Heart left ventricle (tissue), 16 donors: ENCODE results near the gene KCND3. TPM values are rescaled to one million over a fixed set of nuclear protein-coding genes. Genes with fewer than 3 reads are reported as not detected.
A peak's percentile ranks its signal among the peaks of the same experiment; 100 is the strongest.

Source experiments
- ATAC-seq, 4 donors: fragments of 200-7000 bp; cut with Tn5 transposase; one replicate each; pipeline ENCODE4 v1.9.1; 2020 to 2022; ENCODE audit warnings: moderate library complexity in 4 of 4, mild to moderate bottlenecking in 3 of 4, moderate number of reproducible peaks in 1 of 4
- DNase-seq, 5 donors: peaks; one replicate each; pipeline ENCODE4 v3.0.0-alpha.2; 2020
- H3K27ac ChIP-seq, 12 donors: fragments of 200-600 bp; sonication (generic) in 4 of 12; one replicate each; pipeline versions ENCODE4 v1.5.0 to v1.8.0; 2016 to 2022; ENCODE audit warnings: mild to moderate bottlenecking in 2 of 12
- H3K27me3 ChIP-seq, 9 donors: fragments of 200-600 bp; sonication (generic) in 2 of 9; one replicate each; pipeline versions ENCODE4 v1.5.1 to v1.8.0; 2016 to 2022; ENCODE audit warnings: mild to moderate bottlenecking in 3 of 9
- H3K36me3 ChIP-seq, 9 donors: fragments of 200-600 bp; sonication (generic) in 2 of 9; one replicate each; pipeline versions ENCODE4 v1.5.0 to v1.8.0; 2018 to 2022; ENCODE audit warnings: mild to moderate bottlenecking in 2 of 9
- H3K4me1 ChIP-seq, 12 donors: fragments of 200-600 bp; sonication (generic) in 4 of 12; one replicate each; pipeline versions ENCODE4 v1.5.0 to v1.8.0; 2016 to 2022; ENCODE audit warnings: mild to moderate bottlenecking in 3 of 12
- H3K4me3 ChIP-seq, 12 donors: fragments of 200-600 bp; sonication (generic) in 4 of 12; one replicate each; pipeline versions ENCODE4 v1.5.0 to v1.8.0; 2017 to 2022; ENCODE audit warnings: mild to moderate bottlenecking in 9 of 12, moderate library complexity in 4 of 12
- H3K9me3 ChIP-seq, 12 donors: fragments of 200-600 bp; sonication (generic) in 4 of 12; one replicate each; pipeline versions ENCODE4 v1.5.0 to v1.8.0; 2016 to 2022; ENCODE audit warnings: mild to moderate bottlenecking in 1 of 12
- POLR2A ChIP-seq, 2 donors: fragments of 450-650 bp; IDR thresholded peaks; one replicate each; pipeline ENCODE4 v1.6.1; 2017; ENCODE audit warnings: antibody characterized with exemption in 2 of 2, mild to moderate bottlenecking in 2 of 2, moderate library complexity in 2 of 2
- WGBS, 4 donors: extraction: QIAGEN DNeasy Blood & Tissue Kit in 2 of 4; methylation state at CpG; one replicate each; pipeline versions ENCODE4 v1.1.5 to v1.1.7; 2013 to 2018; 5-methylcytosine and 5-hydroxymethylcytosine counted together
- intact Hi-C, 10 donors: fragments of 100-400 bp; cut with DNase I; formaldehyde crosslinking; loops; one replicate each; pipeline versions ENCODE4 v1.11.1 to v1.14.2; 2022
- polyA plus RNA-seq, 2 donors: library from polyadenylated mRNA; stranded (reverse); fragments of 200-250 nt; gene quantifications; one replicate each; pipeline ENCODE4 v1.2.3, GENCODE V29; 2013
- total RNA-seq, 9 donors: library from RNA; depleted of rRNA in 2 of 9; stranded (reverse); fragments of >200 nt in 2 of 9; fragmentation: NEBNext Ultra II Directional in 3 of 9; extraction: Animal tissue kit (Norgen Biotek cat#: 25700) in 3 of 9; gene quantifications; one replicate each; pipeline versions ENCODE4 v1.1.0 to v1.2.4, GENCODE V29; 2016 to 2023
- TF ChIP-seq, protein P1 (sequence below), 12 donors: fragments of 200-600 bp; sonication (generic) in 4 of 12; IDR thresholded peaks; one replicate each; pipeline versions ENCODE4 v1.5.0 to v1.8.0; 2018 to 2022; ENCODE audit warnings: antibody characterized with exemption in 12 of 12, mild to moderate bottlenecking in 5 of 12
- donor health status: ischemic (EF 13 %, LVEDD 7.1; RV severe dilation, severe dysfunction).
- donor health status: healthy with polysubstance abuse.
- donor health status: DM: no; HTN: yes; CAD: no.
- donor health status: DM: no; HTN: no; CAD: no.
- donor health status: ischemic (EF 25% LVEDD 6.9; RV normal size, moderate dysfunction).
- donor health status: ischemic (EF 25% LVEDD 5.7; RV mildly dilated, moderate dysfunction).
- donor health status: healthy.
- donor health status: DM: yes; HTN: yes; CAD: no.
- donor health status: ischemic (EF 35%, LVEDD 5.7; RV mildly dilated, moderate dysfunction).
- donor health status: nonischemic (EF 11% LVEDD 7.7; RV severe dilation, severe dysfunction).
- donor health status: DM: yes; HTN: yes; CAD: no.
- donor health status: PGD.
- donor health status: ischemic (EF 29% LVEDD 5.4; RV normal size, mild dysfunction).
- donor health status: nonischemic (EF 23%, LVEDD 6.1; RV moderate dilation, normal function).

KCND3 gene
- total and polyA plus RNA-seq, 11 donors: 7.2 to 23.0 (median 15.3) TPM

DNA sequence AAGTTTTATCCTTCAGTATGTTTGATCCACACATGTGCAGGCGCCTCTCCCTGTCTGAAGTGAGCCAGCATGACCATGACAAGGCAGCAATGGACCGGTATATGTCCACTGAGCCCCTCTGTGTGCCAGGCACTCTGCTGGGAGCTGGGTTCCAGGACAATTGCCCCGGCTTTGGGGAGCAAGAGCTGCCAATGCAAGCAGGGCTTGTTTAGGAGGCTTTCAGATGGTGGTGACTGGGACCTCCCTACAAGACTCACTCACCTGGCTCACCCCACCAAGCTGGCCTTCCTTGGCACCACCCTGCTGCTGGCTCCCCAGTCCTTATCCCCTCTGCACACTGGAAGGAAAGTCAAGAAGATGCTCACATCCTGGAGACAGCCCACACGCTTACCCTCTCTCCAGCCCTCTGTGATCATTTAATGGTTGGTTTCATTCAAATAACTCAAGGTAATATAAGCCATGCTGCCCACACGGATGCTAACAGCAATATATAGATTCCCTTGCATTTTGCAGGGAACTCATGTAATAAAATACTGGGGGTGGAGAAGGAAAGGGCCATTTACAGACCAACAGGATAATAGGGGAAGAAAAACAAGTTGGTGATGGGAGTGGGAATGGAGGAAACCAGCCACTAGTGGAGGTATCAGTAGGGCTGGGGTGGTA, 23.6 kb downstream of the KCND3 start:
- TF ChIP-seq POLR2A (IDR thresholded peaks at IDR 0.05): no peak
- TF ChIP-seq, protein P1, sequence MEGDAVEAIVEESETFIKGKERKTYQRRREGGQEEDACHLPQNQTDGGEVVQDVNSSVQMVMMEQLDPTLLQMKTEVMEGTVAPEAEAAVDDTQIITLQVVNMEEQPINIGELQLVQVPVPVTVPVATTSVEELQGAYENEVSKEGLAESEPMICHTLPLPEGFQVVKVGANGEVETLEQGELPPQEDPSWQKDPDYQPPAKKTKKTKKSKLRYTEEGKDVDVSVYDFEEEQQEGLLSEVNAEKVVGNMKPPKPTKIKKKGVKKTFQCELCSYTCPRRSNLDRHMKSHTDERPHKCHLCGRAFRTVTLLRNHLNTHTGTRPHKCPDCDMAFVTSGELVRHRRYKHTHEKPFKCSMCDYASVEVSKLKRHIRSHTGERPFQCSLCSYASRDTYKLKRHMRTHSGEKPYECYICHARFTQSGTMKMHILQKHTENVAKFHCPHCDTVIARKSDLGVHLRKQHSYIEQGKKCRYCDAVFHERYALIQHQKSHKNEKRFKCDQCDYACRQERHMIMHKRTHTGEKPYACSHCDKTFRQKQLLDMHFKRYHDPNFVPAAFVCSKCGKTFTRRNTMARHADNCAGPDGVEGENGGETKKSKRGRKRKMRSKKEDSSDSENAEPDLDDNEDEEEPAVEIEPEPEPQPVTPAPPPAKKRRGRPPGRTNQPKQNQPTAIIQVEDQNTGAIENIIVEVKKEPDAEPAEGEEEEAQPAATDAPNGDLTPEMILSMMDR (IDR thresholded peaks at IDR 0.05): no peak
- no peaks in the 10 kb centered on the region for H3K36me3 ChIP-seq
- no peaks in the 10 kb centered on the region for H3K27me3 ChIP-seq
- H3K27ac ChIP-seq: no peak overlapping the region
- H3K9me3 ChIP-seq: no peaks in the 10 kb centered on the region
- 79 to 86% (median 84%) methylated on average over 4 to 5 of the region's 5 CpGs for WGBS, 4 donors
- H3K4me1 ChIP-seq: peaks cover 0 to 44% (median 7%) of the 10 kb centered on the region in 12 donors
- DNase-seq (no peak), ATAC-seq (no peak)
- H3K4me3 ChIP-seq: no peak overlapping the region
- intact Hi-C loops: no loop called here

DNA sequence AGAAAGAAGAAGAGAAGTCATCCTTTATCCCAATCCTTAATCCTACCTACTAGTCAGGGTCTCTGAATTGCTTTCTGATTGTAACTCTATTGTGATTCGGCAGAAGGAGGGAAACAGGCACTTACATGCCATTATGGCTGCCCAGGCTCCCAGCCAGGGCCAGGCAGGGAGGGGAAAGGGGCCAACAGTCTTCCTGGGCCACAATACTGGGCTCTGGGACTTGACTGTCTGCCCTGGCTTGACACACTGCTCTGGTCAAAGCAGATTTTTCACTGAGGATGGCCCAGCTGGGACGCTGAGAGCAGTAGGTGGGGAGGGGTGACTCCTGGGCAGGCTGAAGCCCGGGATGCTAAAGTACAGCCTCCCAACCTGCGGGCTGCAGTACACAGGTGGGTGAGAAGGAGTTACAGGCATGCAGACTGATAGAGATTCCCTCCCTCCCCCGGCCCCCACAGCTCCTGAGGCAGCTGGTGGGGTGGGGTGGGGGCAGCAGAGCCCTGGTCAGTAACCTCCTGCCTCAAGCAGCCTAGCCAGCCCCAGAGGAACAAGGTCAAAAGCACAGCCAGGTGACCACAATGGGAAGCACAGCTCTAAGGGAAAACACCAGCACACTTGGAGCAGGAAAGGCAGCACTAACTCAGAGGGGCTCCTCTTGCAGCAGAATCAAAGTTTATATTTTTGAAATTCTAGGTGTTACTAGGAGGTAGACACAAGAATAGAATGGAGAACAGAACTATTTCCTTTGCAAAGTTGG, 25.3 kb downstream of the KCND3 start:
- intact Hi-C loops: no loop called here
- Histone ChIP-seq H3K36me3 (no peaks in the 10 kb centered on the region), H3K27ac (peak overlapping the region in 2 of 12 donors; percentile 18 to 33), H3K4me1 (peaks cover 0 to 60% (median 8%) of the 10 kb centered on the region in 12 donors), H3K9me3 (no peaks in the 10 kb centered on the region), H3K27me3 (no peaks in the 10 kb centered on the region), H3K4me3 (no peak overlapping the region)
- TF ChIP-seq, protein P1 (IDR thresholded peaks at IDR 0.05): no peak
- TF ChIP-seq POLR2A (IDR thresholded peaks at IDR 0.05): no peak
- ATAC-seq (peak in 1 of 4 donors; percentile 43), DNase-seq (no peak)
- WGBS, 4 donors: 25 to 40% (median 29%) methylated on average over 1 to 5 of the region's 5 CpGs

DNA sequence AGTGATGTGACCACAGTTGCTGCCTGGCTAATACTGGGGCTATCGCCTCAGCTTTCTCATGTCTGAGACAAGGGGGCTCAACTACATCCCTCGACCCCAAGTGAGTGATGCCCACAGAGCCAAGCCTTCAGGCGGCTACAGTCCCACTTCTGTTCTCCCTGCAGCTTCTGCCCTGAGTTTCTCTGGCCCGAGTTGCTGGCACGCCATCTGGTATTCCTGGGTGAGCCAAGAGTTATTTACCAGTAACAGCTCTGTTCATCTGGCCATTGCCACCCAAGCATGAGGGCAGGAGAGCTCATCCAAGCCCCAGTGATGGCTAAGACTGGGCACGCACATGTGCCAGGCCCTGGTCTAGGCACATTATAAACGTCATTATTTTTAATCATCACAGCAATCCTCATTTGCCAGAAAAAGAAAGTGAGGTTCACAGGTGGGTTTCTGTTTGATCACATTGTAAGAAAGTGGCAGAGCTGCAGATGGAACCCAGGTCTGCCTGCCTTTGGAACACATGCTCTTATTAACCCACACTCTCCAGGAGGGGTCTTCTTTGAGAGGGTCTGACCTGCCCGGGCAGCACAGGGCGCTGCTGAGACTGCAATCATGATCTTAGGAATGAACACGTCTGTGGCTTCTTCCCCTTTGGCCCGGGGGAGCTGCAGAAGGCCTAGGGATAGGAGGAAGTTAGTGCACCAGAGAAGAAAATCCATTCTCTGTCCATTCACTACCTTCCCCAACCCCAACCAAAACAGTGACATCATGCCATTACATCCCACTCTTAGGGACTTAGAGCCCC, 27.5 kb downstream of the KCND3 start:
- 57 to 81% (median 67%) methylated on average over 9 to 11 of the region's 11 CpGs for WGBS, 4 donors
- TF ChIP-seq, protein P1 (IDR thresholded peaks at IDR 0.05): no peak
- no peak for TF ChIP-seq POLR2A (IDR thresholded peaks at IDR 0.05)
- intact Hi-C loops: loop anchor here in 1 of 10 donors (2.0 kb wide), 1 partner anchor 23 kb away; no protein-coding TSS in a partner anchor
- peak overlapping the region in 7 of 12 donors; percentile 5 to 57 (median 24) for H3K27ac ChIP-seq
- H3K9me3 ChIP-seq: no peaks in the 10 kb centered on the region
- no peaks in the 10 kb centered on the region for H3K27me3 ChIP-seq
- ATAC-seq (peak; percentile 51 to 67 (median 55)), DNase-seq (peak in 2 of 5 donors; percentile 61 to 64)
- no peaks in the 10 kb centered on the region for H3K36me3 ChIP-seq
- H3K4me1 ChIP-seq: peaks cover 0 to 61% (median 13%) of the 10 kb centered on the region in 12 donors
- no peak overlapping the region for H3K4me3 ChIP-seq
